Suprapubic skin (tissue), 4 donors: ENCODE results near the gene MED27. TPM values are rescaled to one million over a fixed set of nuclear protein-coding genes. Genes with fewer than 3 reads are reported as not detected.

Experiments used
- DNase-seq, 2 donors: peaks; one replicate each; pipeline ENCODE4 v3.0.0-alpha.2; 2019; ENCODE audit warnings: low spot score in 2 of 2
- H3K27ac ChIP-seq: fragments of 200-600 bp; sonication (generic); one replicate; pipeline ENCODE4 v1.5.1; 2019
- H3K27me3 ChIP-seq: fragments of 200-600 bp; sonication (generic); one replicate; pipeline ENCODE4 v1.5.1; 2019
- H3K36me3 ChIP-seq: fragments of 200-600 bp; sonication (generic); one replicate; pipeline ENCODE4 v1.5.1; 2019
- H3K4me1 ChIP-seq: fragments of 200-600 bp; sonication (generic); one replicate; pipeline ENCODE4 v1.5.1; 2019
- H3K4me3 ChIP-seq: fragments of 200-600 bp; sonication (generic); one replicate; pipeline ENCODE4 v1.5.1; 2019; ENCODE audit warnings: mild to moderate bottlenecking
- H3K9me3 ChIP-seq: fragments of 200-600 bp; sonication (generic); one replicate; pipeline ENCODE4 v1.5.1; 2019
- EP300 ChIP-seq: sonication (generic); formaldehyde crosslinking; IDR thresholded peaks from one replicate; pipeline ENCODE4 v1.6.1; 2017; ENCODE audit warnings: antibody characterized with exemption
- POLR2A ChIP-seq, 2 donors: fragments of 450-650 bp; IDR thresholded peaks; one replicate each; pipeline ENCODE4 v1.6.1; 2017; ENCODE audit warnings: antibody characterized with exemption in 2 of 2, mild to moderate bottlenecking in 2 of 2, moderate library complexity in 2 of 2
- POLR2AphosphoS5 ChIP-seq, 3 donors: sonication (generic); formaldehyde crosslinking; IDR thresholded peaks; one replicate each; pipeline ENCODE4 v1.6.1; 2017; ENCODE audit warnings: antibody characterized with exemption in 3 of 3
- WGBS: methylation state at CpG from one replicate; pipeline ENCODE4 v1.1.5; 2018; 5-methylcytosine and 5-hydroxymethylcytosine counted together
- total RNA-seq, 4 donors: library from RNA; depleted of rRNA; stranded (reverse); fragments of >200 nt; gene quantifications; one replicate each; pipeline ENCODE4 v1.1.0, GENCODE V29; 2016
- TF ChIP-seq, protein P1 (sequence below), 2 donors: fragments of 200-600 bp in 1 of 2; fragments of 450-650 bp in 1 of 2; sonication (generic) in 1 of 2; IDR thresholded peaks; one replicate each; pipeline ENCODE4 v1.5.1; 2016 to 2019; ENCODE audit warnings: antibody characterized with exemption in 2 of 2, mild to moderate bottlenecking in 1 of 2, moderate library complexity in 1 of 2

Gene MED27
- total RNA-seq, 4 donors from 2014 or later, result 12.6 to 20.3 (median 16.0) TPM

DNA sequence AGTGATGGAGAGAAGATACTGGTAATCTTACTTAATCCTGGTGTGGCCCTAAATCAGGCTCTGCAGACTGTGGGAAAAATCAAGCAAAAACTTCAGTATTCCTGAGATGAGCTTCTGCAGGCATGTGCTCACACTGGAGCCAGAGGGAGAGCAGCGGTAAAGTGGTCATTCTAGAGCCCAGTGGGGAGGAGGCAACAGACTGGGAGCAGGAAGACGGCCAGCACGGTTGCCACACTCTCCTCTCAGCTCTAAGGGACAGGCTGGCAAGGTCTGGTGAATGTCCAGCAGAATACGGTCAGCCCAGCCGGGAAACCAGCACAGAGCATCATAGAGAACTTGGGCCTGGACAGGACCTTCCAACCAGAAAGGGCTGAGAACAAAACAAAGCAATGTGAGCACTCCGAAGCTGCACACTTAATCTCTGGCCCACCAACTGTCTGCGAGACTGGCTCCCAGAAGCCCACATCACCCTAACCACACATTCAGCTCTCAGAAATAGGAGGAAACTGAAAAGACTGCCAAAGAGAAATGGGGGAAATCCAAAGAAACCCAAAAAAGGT lies 30.3 kb downstream of the MED27 start:
- no peaks in the 10 kb centered on the region for H3K9me3 ChIP-seq
- WGBS, result 92% methylated on average over 7 of the region's 7 CpGs
- no peak overlapping the region for H3K4me3 ChIP-seq
- no peaks in the 10 kb centered on the region for H3K4me1 ChIP-seq
- H3K36me3 ChIP-seq, result no peaks in the 10 kb centered on the region
- H3K27ac ChIP-seq, result no peak overlapping the region
- TF ChIP-seq EP300 (no peak), POLR2AphosphoS5 (IDR thresholded peaks at IDR 0.05) (no peak), POLR2A (IDR thresholded peaks at IDR 0.05) (no peak)
- TF ChIP-seq, protein P1, sequence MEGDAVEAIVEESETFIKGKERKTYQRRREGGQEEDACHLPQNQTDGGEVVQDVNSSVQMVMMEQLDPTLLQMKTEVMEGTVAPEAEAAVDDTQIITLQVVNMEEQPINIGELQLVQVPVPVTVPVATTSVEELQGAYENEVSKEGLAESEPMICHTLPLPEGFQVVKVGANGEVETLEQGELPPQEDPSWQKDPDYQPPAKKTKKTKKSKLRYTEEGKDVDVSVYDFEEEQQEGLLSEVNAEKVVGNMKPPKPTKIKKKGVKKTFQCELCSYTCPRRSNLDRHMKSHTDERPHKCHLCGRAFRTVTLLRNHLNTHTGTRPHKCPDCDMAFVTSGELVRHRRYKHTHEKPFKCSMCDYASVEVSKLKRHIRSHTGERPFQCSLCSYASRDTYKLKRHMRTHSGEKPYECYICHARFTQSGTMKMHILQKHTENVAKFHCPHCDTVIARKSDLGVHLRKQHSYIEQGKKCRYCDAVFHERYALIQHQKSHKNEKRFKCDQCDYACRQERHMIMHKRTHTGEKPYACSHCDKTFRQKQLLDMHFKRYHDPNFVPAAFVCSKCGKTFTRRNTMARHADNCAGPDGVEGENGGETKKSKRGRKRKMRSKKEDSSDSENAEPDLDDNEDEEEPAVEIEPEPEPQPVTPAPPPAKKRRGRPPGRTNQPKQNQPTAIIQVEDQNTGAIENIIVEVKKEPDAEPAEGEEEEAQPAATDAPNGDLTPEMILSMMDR (IDR thresholded peaks at IDR 0.05), result no peak
- H3K27me3 ChIP-seq, result no peaks in the 10 kb centered on the region
- no peak for DNase-seq

DNA sequence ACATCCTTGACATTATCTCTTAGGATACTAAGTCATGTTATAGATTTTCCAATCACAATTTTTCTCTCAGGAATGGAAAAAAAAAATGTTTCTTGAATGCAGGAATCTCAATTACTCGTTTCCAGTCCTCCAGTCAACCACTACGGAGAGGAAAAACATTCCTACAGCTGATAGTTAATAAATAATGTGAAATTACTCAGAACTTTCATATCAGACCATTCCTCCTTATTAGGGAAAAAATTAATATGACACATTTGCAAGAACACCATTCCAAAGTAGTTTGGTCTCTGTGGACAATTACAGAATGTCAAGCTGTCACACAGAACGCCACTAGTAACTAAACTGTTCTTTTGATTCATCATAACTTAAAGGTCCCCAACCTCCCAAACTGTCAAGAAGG lies 31.5 kb downstream of the MED27 start:
- no peaks in the 10 kb centered on the region for H3K36me3 ChIP-seq
- no peak for DNase-seq
- 89% methylated on average over 3 of the region's 3 CpGs for WGBS
- TF ChIP-seq POLR2AphosphoS5 (IDR thresholded peaks at IDR 0.05), result no peak
- H3K27ac ChIP-seq, result no peak overlapping the region
- no peak overlapping the region for H3K4me3 ChIP-seq
- no peaks in the 10 kb centered on the region for H3K4me1 ChIP-seq
- H3K27me3 ChIP-seq, result no peaks in the 10 kb centered on the region
- no peaks in the 10 kb centered on the region for H3K9me3 ChIP-seq

DNA sequence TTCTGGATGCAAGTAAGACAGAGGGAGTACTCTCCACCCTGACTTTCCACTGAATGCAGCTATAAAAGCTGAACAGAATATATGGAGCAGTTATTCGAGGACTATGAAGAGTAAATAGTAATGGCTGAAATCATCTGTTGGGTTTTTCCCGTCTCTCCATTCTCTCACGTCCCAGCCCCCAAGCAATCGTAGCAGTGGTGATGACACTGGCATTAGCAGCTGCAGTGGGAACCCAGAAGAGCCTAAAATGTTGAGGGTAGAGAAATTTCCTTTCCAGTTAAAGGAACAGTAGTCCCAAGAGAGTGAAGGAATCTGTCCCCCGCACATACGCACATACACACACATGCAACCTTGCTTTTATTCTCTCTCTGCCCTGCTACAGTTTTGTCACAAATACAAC lies 33.2 kb downstream of the MED27 start:
- Histone ChIP-seq H3K4me1 (no peaks in the 10 kb centered on the region), H3K4me3 (no peak overlapping the region), H3K36me3 (no peaks in the 10 kb centered on the region), H3K9me3 (no peaks in the 10 kb centered on the region), H3K27me3 (no peaks in the 10 kb centered on the region), H3K27ac (no peak overlapping the region)
- DNase-seq, result no peak
- WGBS, result 69% methylated on average over 6 of the region's 6 CpGs
- TF ChIP-seq POLR2A (IDR thresholded peaks at IDR 0.05) (no peak), EP300 (no peak), POLR2AphosphoS5 (IDR thresholded peaks at IDR 0.05) (no peak)
- TF ChIP-seq, protein P1 (IDR thresholded peaks at IDR 0.05), result no peak

DNA sequence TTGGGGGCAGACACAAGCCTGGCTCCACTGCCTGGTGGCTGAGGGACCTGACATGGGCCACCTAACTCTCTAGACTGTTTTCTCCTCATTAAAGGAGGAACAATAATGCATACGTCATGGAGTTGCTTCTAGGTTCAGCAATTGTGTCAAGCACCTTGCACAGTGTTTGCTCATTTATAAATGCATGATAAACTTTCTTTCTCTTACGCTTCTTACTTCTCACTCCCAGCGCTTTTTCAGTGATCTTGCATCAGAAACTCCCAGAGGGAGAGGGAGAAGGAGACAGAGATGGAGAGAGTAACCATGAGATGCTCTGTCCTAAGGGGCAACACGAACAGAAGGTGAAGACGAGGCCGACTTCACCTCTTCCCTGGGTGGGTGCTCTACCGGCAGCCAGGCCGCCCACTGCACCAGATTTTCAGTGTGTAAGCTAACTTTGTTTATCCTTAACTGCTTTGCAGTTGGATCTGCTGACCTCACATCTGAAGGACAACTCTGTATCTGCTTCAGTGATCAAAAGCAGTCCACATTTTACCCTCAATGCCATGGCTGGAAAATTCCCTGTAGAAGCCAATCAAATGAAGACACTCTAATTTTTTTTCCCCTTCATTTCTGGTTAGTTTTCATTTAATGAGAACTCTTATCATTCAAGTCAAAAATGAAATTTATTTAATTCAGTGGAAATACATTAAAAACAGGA lies 35.3 kb downstream of the MED27 start:
- Histone ChIP-seq H3K4me1 (no peaks in the 10 kb centered on the region), H3K36me3 (no peaks in the 10 kb centered on the region), H3K9me3 (no peaks in the 10 kb centered on the region), H3K27ac (no peak overlapping the region), H3K27me3 (no peaks in the 10 kb centered on the region), H3K4me3 (no peak overlapping the region)
- WGBS, result 90% methylated on average over 8 of the region's 8 CpGs
- TF ChIP-seq EP300 (no peak), POLR2AphosphoS5 (IDR thresholded peaks at IDR 0.05) (no peak), POLR2A (IDR thresholded peaks at IDR 0.05) (no peak)
- TF ChIP-seq, protein P1 (IDR thresholded peaks at IDR 0.05), result no peak
- DNase-seq, result no peak

DNA sequence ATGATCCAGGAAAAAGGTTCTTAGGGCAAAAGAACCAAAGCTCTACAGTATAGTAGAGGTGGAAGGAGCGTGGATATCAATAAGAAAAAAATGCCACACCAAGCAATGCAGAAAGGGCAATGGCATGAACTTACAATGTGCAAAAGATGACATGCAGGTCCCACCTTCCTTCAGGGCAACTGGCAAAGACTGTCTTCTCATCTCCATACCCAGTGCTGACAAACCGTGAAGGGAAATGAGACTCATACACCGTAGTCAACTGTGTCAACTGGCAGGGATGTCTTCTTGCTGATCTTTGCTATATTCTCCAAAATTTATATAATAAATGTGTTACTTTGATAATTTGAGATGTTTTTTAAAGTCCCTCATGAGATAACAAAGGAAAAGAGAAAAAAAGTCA lies 36.0 kb downstream of the MED27 start:
- TF ChIP-seq, protein P1 (IDR thresholded peaks at IDR 0.05), result no peak
- no peak for TF ChIP-seq POLR2AphosphoS5 (IDR thresholded peaks at IDR 0.05)
- Histone ChIP-seq H3K27ac (no peak overlapping the region), H3K4me3 (no peak overlapping the region), H3K9me3 (no peaks in the 10 kb centered on the region), H3K36me3 (no peaks in the 10 kb centered on the region), H3K27me3 (no peaks in the 10 kb centered on the region), H3K4me1 (no peaks in the 10 kb centered on the region)
- no peak for DNase-seq
- 82% methylated on average over 3 of the region's 3 CpGs for WGBS
